ENCODE measurements around the gene KEL.
A peak's percentile ranks its signal among the peaks of the same experiment; 100 is the strongest.

KEL gene

DNA sequence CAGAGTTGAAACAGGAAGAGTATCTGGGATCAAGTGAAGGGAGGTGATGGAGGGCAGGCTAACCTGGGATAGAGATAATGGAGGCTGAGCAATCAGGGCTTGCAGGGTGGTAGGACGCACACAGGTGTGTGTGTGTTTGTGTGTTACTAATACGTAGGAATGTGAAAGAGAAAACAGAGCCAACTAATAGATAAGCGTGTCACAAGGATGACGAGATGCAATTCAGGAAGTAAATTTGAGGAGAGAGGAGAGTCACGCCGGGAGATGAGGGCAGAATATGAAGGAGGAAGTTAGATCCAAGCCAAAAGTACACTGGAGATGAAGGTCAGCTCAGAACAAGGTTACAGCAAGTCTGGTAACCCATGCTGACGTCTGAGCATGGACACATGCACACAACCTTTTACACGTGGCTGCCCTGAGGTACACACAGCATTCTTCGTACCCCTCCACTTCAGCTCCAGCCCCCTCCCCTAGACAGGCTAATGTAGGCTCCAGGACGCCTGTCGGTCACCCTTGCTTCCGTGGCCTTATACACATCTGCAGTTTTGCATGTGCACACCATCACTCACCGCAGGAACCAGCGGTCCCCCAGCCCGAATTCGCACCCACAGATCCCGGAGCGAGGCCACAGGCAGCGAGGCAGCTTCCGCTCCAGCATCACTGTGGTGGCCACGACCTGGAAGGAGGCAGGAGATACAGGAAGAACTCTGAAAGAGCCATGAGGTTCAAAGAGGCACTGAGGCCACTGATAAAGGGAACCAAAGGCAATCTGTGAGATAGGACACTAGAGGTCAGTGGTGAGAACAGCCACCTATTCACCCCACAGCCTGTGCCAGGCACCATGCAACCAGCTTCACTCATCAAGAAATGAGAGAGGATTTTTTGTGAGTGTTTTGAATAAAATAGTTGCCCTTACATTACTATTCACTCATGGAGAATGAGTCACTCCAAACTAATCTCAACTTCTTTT lies 53.0 kb downstream of the KEL start:
- Histone ChIP-seq H3K9ac (ENCODE audit: low read length) (no peak overlapping the region), H3K27me3 (replicated peaks; ENCODE audit: insufficient read depth, low read length) (no peaks in the 10 kb centered on the region), H3K9me2 (replicated peaks; ENCODE audit: insufficient read depth, low read length) (no peaks in the 10 kb centered on the region), H3K4me1 (ENCODE audit: low read length) (0 out of 2 replicates have a peak, but pooled peaks cover 8% of the 10 kb centered on the region), H3K9me3 (replicated peaks; ENCODE audit: insufficient read depth, low read length) (no peaks in the 10 kb centered on the region), H3K36me3 (replicated peaks; ENCODE audit: insufficient read depth, low read length) (no peaks in the 10 kb centered on the region), H3K79me2 (ENCODE audit: low read length) (no peaks in the 10 kb centered on the region), H3K27ac (ENCODE audit: low read length) (no peak overlapping the region), H3K4me3 (ENCODE audit: low read length) (no peak overlapping the region), H3K4me2 (ENCODE audit: low read depth, low read length) (no peak overlapping the region), H4K20me1 (ENCODE audit: insufficient read depth, low read length) (no peaks in the 10 kb centered on the region), H3F3A (ENCODE audit: insufficient read depth, low read length) (no peaks in the 10 kb centered on the region), H2AFZ (ENCODE audit: low read length) (peak overlapping the region; percentile 39; the same call in 1 of the 2 replicates)
- TF ChIP-seq CTCF (IDR thresholded peaks at IDR 0.05; ENCODE audit: low read length) (peak; percentile 82), EZH2phosphoT487 (IDR thresholded peaks at IDR 0.05; ENCODE audit: low read length) (no peak)
- peak; percentile 57 for DNase-seq

DNA sequence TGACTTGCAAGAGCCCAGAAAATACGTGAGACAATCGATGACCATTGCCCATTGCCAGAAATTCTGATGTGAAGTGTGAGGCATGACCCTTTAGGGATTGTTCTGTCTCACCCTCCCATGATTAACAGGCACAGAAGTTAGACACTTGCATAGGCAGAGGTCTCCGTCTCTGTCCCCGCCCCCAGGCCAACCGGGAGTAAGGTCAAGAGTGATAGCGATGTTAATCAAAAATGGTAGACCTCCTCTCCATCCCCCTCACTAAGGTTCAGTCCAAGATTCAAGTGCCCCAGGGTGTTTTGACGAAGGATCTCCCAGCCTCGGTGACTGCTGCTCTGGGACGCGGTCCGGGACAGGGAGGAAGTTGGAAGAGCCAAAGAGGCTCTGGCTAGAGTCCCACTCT lies 53.9 kb downstream of the KEL start:
- 0 out of 2 replicates have a peak, but pooled peaks cover 8% of the 10 kb centered on the region for H3K4me1 ChIP-seq (ENCODE audit: low read length)
- H3F3A ChIP-seq (ENCODE audit: insufficient read depth, low read length): no peaks in the 10 kb centered on the region
- no peak overlapping the region for H3K27ac ChIP-seq (ENCODE audit: low read length)
- H4K20me1 ChIP-seq (ENCODE audit: insufficient read depth, low read length): no peaks in the 10 kb centered on the region
- no peaks in the 10 kb centered on the region for H3K36me3 ChIP-seq (replicated peaks; ENCODE audit: insufficient read depth, low read length)
- TF ChIP-seq CTCF (IDR thresholded peaks at IDR 0.05; ENCODE audit: low read length) (no peak), EZH2phosphoT487 (IDR thresholded peaks at IDR 0.05; ENCODE audit: low read length) (no peak), EZH2 (optimal IDR thresholded peaks at IDR 0.05; ENCODE audit: low read depth, low read length) (no peak)
- no peaks in the 10 kb centered on the region for H3K9me2 ChIP-seq (replicated peaks; ENCODE audit: insufficient read depth, low read length)
- H3K4me2 ChIP-seq (ENCODE audit: low read depth, low read length): no peak overlapping the region
- no peaks in the 10 kb centered on the region for H3K9me3 ChIP-seq (replicated peaks; ENCODE audit: insufficient read depth, low read length)
- no peaks in the 10 kb centered on the region for H3K79me2 ChIP-seq (ENCODE audit: low read length)
- no peak overlapping the region for H2AFZ ChIP-seq (ENCODE audit: low read length)
- no peak overlapping the region for H3K4me3 ChIP-seq (ENCODE audit: low read length)
- H3K27me3 ChIP-seq (replicated peaks; ENCODE audit: insufficient read depth, low read length): no peaks in the 10 kb centered on the region
- H3K9ac ChIP-seq (ENCODE audit: low read length): no peak overlapping the region
- no peak for DNase-seq

DNA sequence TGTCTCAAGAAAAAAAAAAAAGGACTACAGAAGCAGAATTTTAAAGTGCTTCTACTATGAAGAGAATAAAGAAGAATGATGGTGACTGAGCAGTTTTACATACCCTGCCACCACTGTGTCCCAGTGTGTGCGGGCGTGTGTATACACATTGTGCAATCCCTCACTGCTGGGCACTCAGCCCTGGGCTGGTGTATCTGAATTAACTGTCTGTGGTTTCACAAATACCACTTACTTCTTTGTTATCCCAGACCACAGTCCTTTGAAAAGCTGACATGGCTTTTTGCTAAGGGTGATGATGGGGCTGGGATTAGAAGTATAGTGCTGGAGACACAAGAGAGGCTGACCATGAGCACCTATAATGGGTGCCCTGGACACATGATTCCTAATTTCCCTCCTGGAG lies 55.5 kb downstream of the KEL start:
- no peaks in the 10 kb centered on the region for H3K9me2 ChIP-seq (replicated peaks; ENCODE audit: insufficient read depth, low read length)
- H3K9me3 ChIP-seq (replicated peaks; ENCODE audit: insufficient read depth, low read length): no peaks in the 10 kb centered on the region
- no peaks in the 10 kb centered on the region for H4K20me1 ChIP-seq (ENCODE audit: insufficient read depth, low read length)
- 0 out of 2 replicates have a peak, but pooled peaks cover 8% of the 10 kb centered on the region for H3K4me1 ChIP-seq (ENCODE audit: low read length)
- H3F3A ChIP-seq (ENCODE audit: insufficient read depth, low read length): no peaks in the 10 kb centered on the region
- H3K36me3 ChIP-seq (replicated peaks; ENCODE audit: insufficient read depth, low read length): no peaks in the 10 kb centered on the region
- H3K4me3 ChIP-seq (ENCODE audit: low read length): no peak overlapping the region
- DNase-seq: peak; percentile 74
- no peak overlapping the region for H2AFZ ChIP-seq (ENCODE audit: low read length)
- no peak overlapping the region for H3K9ac ChIP-seq (ENCODE audit: low read length)
- no peaks in the 10 kb centered on the region for H3K27me3 ChIP-seq (replicated peaks; ENCODE audit: insufficient read depth, low read length)
- H3K4me2 ChIP-seq (ENCODE audit: low read depth, low read length): no peak overlapping the region
- H3K79me2 ChIP-seq (ENCODE audit: low read length): no peaks in the 10 kb centered on the region
- TF ChIP-seq EZH2 (optimal IDR thresholded peaks at IDR 0.05; ENCODE audit: low read depth, low read length) (no peak), EZH2phosphoT487 (IDR thresholded peaks at IDR 0.05; ENCODE audit: low read length) (no peak), CTCF (IDR thresholded peaks at IDR 0.05; ENCODE audit: low read length) (no peak)
- H3K27ac ChIP-seq (ENCODE audit: low read length): no peak overlapping the region
